ENCODE measurements around the gene CALCOCO2.

Gene CALCOCO2

DNA sequence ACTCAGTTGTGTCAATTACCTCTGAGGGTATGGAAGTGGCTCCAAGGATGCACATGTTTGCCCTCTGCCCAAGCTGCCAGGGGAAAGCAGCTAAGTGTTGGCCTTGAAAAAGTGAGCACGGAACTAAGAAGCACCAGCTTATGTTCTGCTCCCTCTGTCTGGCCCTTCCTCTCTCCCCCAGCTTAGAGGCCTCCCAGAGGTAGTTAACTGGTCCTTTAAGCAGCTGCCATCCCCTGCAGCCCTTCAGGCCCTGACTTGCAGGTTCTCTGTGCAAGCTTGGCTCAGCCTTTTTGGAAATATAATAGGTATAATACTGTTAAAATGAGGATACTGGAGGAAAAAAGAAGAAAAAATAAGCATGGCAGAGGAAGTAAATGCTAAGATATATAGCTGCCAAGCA, 70.4 kb downstream of the CALCOCO2 start:
- Histone ChIP-seq H3K4me3 (ENCODE audit: control insufficient read depth in 1 of 7, extremely low read depth in 1 of 7, insufficient read depth in 4 of 7, low read depth in 2 of 7, low read length in 6 of 7) (no peak overlapping the region), H3K27ac (ENCODE audit: insufficient read depth in 1 of 2, low read depth in 1 of 2, low read length in 2 of 2, poor library complexity in 1 of 2, severe bottlenecking in 2 of 2) (no peak overlapping the region), H3K27me3 (replicated peaks in 2 of 5; ENCODE audit: control insufficient read depth in 4 of 5, insufficient read depth in 5 of 5, low read length in 4 of 5) (no peaks in the 10 kb centered on the region), H3K9me3 (ENCODE audit: control extremely low read depth in 1 of 5, control insufficient read depth in 4 of 5, insufficient read depth in 2 of 5, low read depth in 1 of 5, low read length in 4 of 5) (no peaks in the 10 kb centered on the region), H3K36me3 (ENCODE audit: control insufficient read depth in 4 of 4, insufficient read depth in 4 of 4, low read length in 3 of 4) (peaks cover 3 to 18% (median 9%) of the 10 kb centered on the region in 4 experiments), H3K4me1 (ENCODE audit: control extremely low read depth in 1 of 4, control insufficient read depth in 4 of 4, insufficient read depth in 4 of 4, low read length in 3 of 4) (no peaks in the 10 kb centered on the region)
- no peak for DNase-seq
- ChIA-PET CTCF (no interaction called here), POLR2A (no interaction called here)
- WGBS (ENCODE audit: insufficient coverage): no CpG with 5 or more reads among the region's 1 CpG

DNA sequence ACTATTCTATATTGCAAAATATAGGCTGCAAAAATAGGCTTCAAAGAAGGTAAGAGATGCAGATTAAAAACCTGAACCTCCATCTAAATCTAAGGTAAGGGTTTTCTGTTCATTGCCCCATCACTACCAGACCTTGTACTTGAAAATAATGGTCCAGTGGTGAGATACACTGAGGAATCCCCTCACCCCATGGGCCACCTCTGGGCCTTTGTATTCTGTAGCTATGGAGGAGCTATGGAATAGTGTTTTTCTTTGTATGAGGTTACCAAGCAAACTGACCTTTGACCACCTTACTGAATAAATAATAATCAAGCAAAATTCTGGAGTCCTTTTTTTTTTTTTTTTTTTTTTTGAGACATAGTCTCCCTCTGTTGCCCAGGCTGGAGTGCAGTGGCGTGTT, 72.6 kb downstream of the CALCOCO2 start:
- no peaks in the 10 kb centered on the region for H3K9me3 ChIP-seq (ENCODE audit: control extremely low read depth in 1 of 5, control insufficient read depth in 4 of 5, insufficient read depth in 2 of 5, low read depth in 1 of 5, low read length in 4 of 5)
- POLR2A ChIA-PET: no interaction called here
- H3K27me3 ChIP-seq (replicated peaks in 2 of 5; ENCODE audit: control insufficient read depth in 4 of 5, insufficient read depth in 5 of 5, low read length in 4 of 5): no peaks in the 10 kb centered on the region
- CTCF ChIA-PET: interaction anchor here (0.6 to 1.2 kb wide), 4 partner anchors 9 to 263 kb away, joined by 3 read pairs; no protein-coding TSS in a partner anchor
- peaks cover 0 to 10% (median 8%) of the 10 kb centered on the region in 4 experiments for H3K4me1 ChIP-seq (ENCODE audit: control extremely low read depth in 1 of 4, control insufficient read depth in 4 of 4, insufficient read depth in 4 of 4, low read length in 3 of 4)
- H3K36me3 ChIP-seq (ENCODE audit: control insufficient read depth in 4 of 4, insufficient read depth in 4 of 4, low read length in 3 of 4): peaks cover 0 to 2% (median 2%) of the 10 kb centered on the region in 4 experiments
- H3K4me3 ChIP-seq (ENCODE audit: control insufficient read depth in 1 of 7, extremely low read depth in 1 of 7, insufficient read depth in 4 of 7, low read depth in 2 of 7, low read length in 6 of 7): no peak overlapping the region
- no peak for DNase-seq
- no CpG with 5 or more reads among the region's 1 CpG for WGBS (ENCODE audit: insufficient coverage)
- H3K27ac ChIP-seq (ENCODE audit: insufficient read depth in 1 of 2, low read depth in 1 of 2, low read length in 2 of 2, poor library complexity in 1 of 2, severe bottlenecking in 2 of 2): no peak overlapping the region

DNA sequence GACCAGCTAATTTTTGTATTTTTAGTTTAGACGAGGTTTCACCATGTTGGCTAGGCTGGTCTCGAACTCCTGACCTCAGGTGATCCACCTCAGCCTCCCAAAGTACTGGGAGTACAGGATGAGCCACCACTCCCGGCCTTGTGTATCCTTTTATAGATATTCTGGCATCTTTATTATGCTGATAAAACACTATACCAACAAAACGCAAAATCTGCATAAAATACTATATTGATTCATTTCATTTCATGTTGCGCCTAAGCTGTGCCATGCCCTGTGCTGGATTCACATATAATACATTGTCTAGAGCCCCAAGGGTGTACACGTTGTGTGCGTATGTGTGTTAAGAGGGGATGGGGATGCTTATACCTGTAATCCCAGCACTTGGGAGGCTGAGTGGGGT, 73.6 kb downstream of the CALCOCO2 start:
- H3K27me3 ChIP-seq (replicated peaks in 2 of 5; ENCODE audit: control insufficient read depth in 4 of 5, insufficient read depth in 5 of 5, low read length in 4 of 5): no peaks in the 10 kb centered on the region
- DNase-seq: no peak
- peaks cover 2 to 13% (median 11%) of the 10 kb centered on the region in 4 experiments for H3K4me1 ChIP-seq (ENCODE audit: control extremely low read depth in 1 of 4, control insufficient read depth in 4 of 4, insufficient read depth in 4 of 4, low read length in 3 of 4)
- H3K36me3 ChIP-seq (ENCODE audit: control insufficient read depth in 4 of 4, insufficient read depth in 4 of 4, low read length in 3 of 4): no peaks in the 10 kb centered on the region
- ChIA-PET POLR2A (no interaction called here), CTCF (interaction anchor here (1.1 to 1.2 kb wide), 2 partner anchors 10 to 24 kb away, joined by 3 read pairs; no protein-coding TSS in a partner anchor)
- 96% methylated on average over 5 of the region's 7 CpGs for WGBS (ENCODE audit: insufficient coverage)
- no peaks in the 10 kb centered on the region for H3K9me3 ChIP-seq (ENCODE audit: control extremely low read depth in 1 of 5, control insufficient read depth in 4 of 5, insufficient read depth in 2 of 5, low read depth in 1 of 5, low read length in 4 of 5)
- H3K27ac ChIP-seq (ENCODE audit: insufficient read depth in 1 of 2, low read depth in 1 of 2, low read length in 2 of 2, poor library complexity in 1 of 2, severe bottlenecking in 2 of 2): no peak overlapping the region
- no peak overlapping the region for H3K4me3 ChIP-seq (ENCODE audit: control insufficient read depth in 1 of 7, extremely low read depth in 1 of 7, insufficient read depth in 4 of 7, low read depth in 2 of 7, low read length in 6 of 7)

DNA sequence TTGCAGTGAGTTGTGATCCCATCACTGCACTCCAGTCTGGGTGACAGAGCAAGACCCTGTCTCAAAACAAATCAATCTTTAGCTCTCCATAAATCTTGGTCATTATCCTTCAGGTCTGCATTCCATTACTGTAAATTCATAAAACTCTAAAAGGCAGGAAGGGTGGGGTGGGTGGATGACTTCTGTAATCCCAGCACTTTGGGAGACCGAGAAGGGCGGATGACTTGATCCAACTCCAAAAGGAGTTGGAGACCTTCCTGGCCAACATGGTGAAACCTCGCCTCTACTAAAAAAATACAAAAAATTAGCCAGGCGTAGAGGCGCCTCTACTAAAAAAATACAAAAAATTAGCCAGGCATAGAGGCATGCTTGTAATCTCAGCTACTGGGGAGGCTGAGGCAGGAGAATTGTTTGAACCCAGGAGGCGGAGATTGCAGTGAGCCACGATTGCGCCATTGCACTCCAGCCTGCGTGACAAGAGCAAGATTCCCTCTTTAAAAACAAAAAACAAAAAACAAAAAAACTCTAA, 75.2 kb downstream of the CALCOCO2 start:
- ChIA-PET POLR2A (no interaction called here), CTCF (no interaction called here)
- Histone ChIP-seq H3K4me1 (ENCODE audit: control extremely low read depth in 1 of 4, control insufficient read depth in 4 of 4, insufficient read depth in 4 of 4, low read length in 3 of 4) (peaks cover 2 to 28% (median 25%) of the 10 kb centered on the region in 4 experiments), H3K4me3 (ENCODE audit: control insufficient read depth in 1 of 7, extremely low read depth in 1 of 7, insufficient read depth in 4 of 7, low read depth in 2 of 7, low read length in 6 of 7) (no peak overlapping the region), H3K36me3 (ENCODE audit: control insufficient read depth in 4 of 4, insufficient read depth in 4 of 4, low read length in 3 of 4) (peaks cover 0 to 12% (median 10%) of the 10 kb centered on the region in 4 experiments), H3K27me3 (replicated peaks in 2 of 5; ENCODE audit: control insufficient read depth in 4 of 5, insufficient read depth in 5 of 5, low read length in 4 of 5) (no peaks in the 10 kb centered on the region), H3K27ac (ENCODE audit: insufficient read depth in 1 of 2, low read depth in 1 of 2, low read length in 2 of 2, poor library complexity in 1 of 2, severe bottlenecking in 2 of 2) (no peak overlapping the region), H3K9me3 (ENCODE audit: control extremely low read depth in 1 of 5, control insufficient read depth in 4 of 5, insufficient read depth in 2 of 5, low read depth in 1 of 5, low read length in 4 of 5) (no peaks in the 10 kb centered on the region)
- no peak for DNase-seq
- WGBS (ENCODE audit: insufficient coverage): 98% methylated on average over 6 of the region's 9 CpGs

DNA sequence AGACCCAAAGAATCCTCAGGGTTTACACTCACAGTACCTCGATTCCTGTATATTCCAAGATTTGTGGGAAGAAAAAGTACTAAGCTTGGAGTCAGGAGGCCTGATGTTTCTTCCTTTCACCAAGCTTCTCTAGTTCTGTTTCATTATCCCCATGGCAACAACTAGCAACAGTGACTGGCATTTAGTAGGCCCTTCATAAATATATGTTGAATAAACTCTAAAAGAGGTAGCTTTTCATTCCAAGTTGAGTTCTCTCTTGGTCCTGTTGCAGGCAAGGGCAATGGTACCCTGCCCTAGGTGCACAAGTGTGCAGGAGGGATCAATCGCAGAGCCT, 76.8 kb downstream of the CALCOCO2 start:
- POLR2A ChIA-PET: interaction anchor here (0.7 to 1.6 kb wide), 4 partner anchors 12 to 55 kb away, joined by 3 to 17 read pairs (median 4); partner anchors contain the start of gene ATP5MC1
- DNase-seq: peak; percentile 65 to 91 (median 86)
- H3K4me3 ChIP-seq (ENCODE audit: control insufficient read depth in 1 of 7, extremely low read depth in 1 of 7, insufficient read depth in 4 of 7, low read depth in 2 of 7, low read length in 6 of 7): peak overlapping the region; percentile 70 to 87 (median 80)
- no peaks in the 10 kb centered on the region for H3K27me3 ChIP-seq (replicated peaks in 2 of 5; ENCODE audit: control insufficient read depth in 4 of 5, insufficient read depth in 5 of 5, low read length in 4 of 5)
- no peaks in the 10 kb centered on the region for H3K9me3 ChIP-seq (ENCODE audit: control extremely low read depth in 1 of 5, control insufficient read depth in 4 of 5, insufficient read depth in 2 of 5, low read depth in 1 of 5, low read length in 4 of 5)
- CTCF ChIA-PET: interaction anchor here (0.8 to 1.1 kb wide), 3 partner anchors 11 to 23 kb away, joined by 4 read pairs; partner anchors contain the start of gene ATP5MC1
- H3K36me3 ChIP-seq (ENCODE audit: control insufficient read depth in 4 of 4, insufficient read depth in 4 of 4, low read length in 3 of 4): peaks cover under 1 to 26% (median 20%) of the 10 kb centered on the region in 4 experiments
- WGBS (ENCODE audit: insufficient coverage): 36% methylated on average over 2 of the region's 2 CpGs
- peak overlapping the region; percentile 99 for H3K27ac ChIP-seq (ENCODE audit: insufficient read depth in 1 of 2, low read depth in 1 of 2, low read length in 2 of 2, poor library complexity in 1 of 2, severe bottlenecking in 2 of 2)
- peaks cover 2 to 34% (median 30%) of the 10 kb centered on the region in 4 experiments for H3K4me1 ChIP-seq (ENCODE audit: control extremely low read depth in 1 of 4, control insufficient read depth in 4 of 4, insufficient read depth in 4 of 4, low read length in 3 of 4)

DNA sequence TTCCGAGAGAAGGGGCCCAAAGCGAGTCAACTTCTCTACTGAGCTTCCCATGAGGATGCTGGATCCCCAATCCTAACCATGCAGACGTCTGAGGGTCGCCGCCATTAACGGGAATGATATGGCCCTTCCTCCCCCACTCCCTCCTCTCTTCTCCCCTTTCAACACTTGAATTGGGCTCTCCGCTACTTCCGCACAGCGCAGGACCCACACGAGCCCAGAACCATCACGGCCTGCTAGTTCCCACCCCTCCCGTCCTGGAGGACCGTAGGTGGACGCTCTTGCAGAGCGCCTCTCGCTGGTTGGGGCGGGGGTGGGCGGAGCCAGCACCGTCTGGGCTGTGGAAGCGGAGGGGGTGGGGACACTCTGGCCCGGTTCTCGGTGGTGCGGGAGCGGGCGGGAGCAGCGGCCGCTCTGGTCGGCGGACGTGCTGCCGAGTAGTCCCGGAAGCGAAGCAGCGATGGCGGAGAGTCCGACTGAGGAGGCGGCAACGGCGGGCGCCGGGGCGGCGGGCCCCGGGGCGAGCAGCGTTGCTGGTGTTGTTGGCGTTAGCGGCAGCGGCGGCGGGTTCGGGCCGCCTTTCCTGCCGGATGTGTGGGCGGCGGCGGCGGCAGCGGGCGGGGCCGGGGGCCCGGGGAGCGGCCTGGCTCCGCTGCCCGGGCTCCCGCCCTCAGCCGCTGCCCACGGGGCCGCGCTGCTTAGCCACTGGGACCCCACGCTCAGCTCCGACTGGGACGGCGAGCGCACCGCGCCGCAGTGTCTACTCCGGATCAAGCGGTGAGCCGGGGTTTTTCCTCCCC, 77.4 kb downstream of the CALCOCO2 start, which contains the start of gene UBE2Z:
TSS of gene UBE2Z (plus strand) at position 361 of the 797 bp plus-strand sequence. CDS start at position 458, 97 bp downstream.
- 0% methylated on average over 52 of the region's 81 CpGs for WGBS (ENCODE audit: insufficient coverage)
- ChIA-PET POLR2A (interaction anchor here (0.7 to 1.6 kb wide), 3 partner anchors 11 to 56 kb away, joined by 3 to 17 read pairs (median 4); partner anchors contain the start of gene ATP5MC1), CTCF (interaction anchor here (0.8 to 1.1 kb wide), 3 partner anchors 12 to 24 kb away, joined by 4 read pairs; partner anchors contain the start of gene ATP5MC1)
- Histone ChIP-seq H3K27me3 (replicated peaks in 2 of 5; ENCODE audit: control insufficient read depth in 4 of 5, insufficient read depth in 5 of 5, low read length in 4 of 5) (no peaks in the 10 kb centered on the region), H3K27ac (ENCODE audit: insufficient read depth in 1 of 2, low read depth in 1 of 2, low read length in 2 of 2, poor library complexity in 1 of 2, severe bottlenecking in 2 of 2) (peak within 1 kb of the TSS; percentile 99), H3K4me3 (ENCODE audit: control insufficient read depth in 1 of 7, extremely low read depth in 1 of 7, insufficient read depth in 4 of 7, low read depth in 2 of 7, low read length in 6 of 7) (peak within 1 kb of the TSS; percentile 70 to 87 (median 80)), H3K9me3 (ENCODE audit: control extremely low read depth in 1 of 5, control insufficient read depth in 4 of 5, insufficient read depth in 2 of 5, low read depth in 1 of 5, low read length in 4 of 5) (no peaks in the 10 kb centered on the region), H3K36me3 (ENCODE audit: control insufficient read depth in 4 of 4, insufficient read depth in 4 of 4, low read length in 3 of 4) (peaks cover 3 to 31% (median 25%) of the 10 kb centered on the region in 4 experiments), H3K4me1 (ENCODE audit: control extremely low read depth in 1 of 4, control insufficient read depth in 4 of 4, insufficient read depth in 4 of 4, low read length in 3 of 4) (peaks cover 2 to 34% (median 30%) of the 10 kb centered on the region in 4 experiments)
- DNase-seq: peak; percentile 97 to 98 (median 97)

Measured in common myeloid progenitor, CD34-positive (primary cell).